Measurements from ENCODE around the gene UMODL1.

DNA sequence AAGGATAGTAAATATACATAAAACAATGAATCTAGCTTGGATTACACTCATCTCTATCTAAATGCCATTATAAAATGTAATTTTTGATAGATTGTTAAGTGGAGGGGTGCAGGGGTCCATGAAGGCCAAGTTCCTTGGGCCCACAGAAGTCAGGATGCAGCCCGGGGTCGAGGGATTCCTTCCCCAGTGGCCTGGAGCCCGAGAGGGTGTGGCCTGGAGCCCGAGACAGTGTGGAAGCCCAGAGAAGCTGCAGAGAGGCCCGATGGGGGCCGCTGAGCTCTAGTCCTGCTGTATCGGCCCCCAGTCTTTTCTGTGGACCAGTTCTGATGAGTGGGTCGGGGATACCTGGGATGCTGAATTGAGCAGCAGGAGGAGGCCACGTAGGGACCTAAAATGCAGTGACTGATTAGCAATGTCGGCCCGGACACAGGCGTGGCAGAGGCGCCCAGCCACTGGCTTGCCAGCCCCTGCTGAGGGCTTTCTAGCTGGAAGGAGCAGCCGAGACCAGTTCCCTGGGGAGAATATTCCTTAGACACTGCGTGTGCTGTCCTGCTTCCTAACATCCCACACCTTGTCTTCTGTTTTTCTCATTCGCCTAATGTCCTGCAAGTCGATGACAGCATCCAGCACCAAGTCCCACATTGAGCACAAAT is 38.9 kb downstream of the UMODL1 start:
- TF ChIP-seq EZH2 (IDR thresholded peaks at IDR 0.05) (no peak), POLR2AphosphoS5 (IDR thresholded peaks at IDR 0.05; ENCODE audit: borderline replicate concordance, low read depth, low read length) (no peak), FOXP2 (optimal IDR thresholded peaks at IDR 0.05; ENCODE audit: control extremely low read depth, extremely low read length, insufficient read depth) (no peak)
